NCI-H1092 (cell line): Measurements from ENCODE around the gene CLEC2L.

Experiments used
- DNase-seq: peaks from one replicate; lab custom pipeline; 2025; lab: John Stamatoyannopoulos, UW

CLEC2L gene

DNA sequence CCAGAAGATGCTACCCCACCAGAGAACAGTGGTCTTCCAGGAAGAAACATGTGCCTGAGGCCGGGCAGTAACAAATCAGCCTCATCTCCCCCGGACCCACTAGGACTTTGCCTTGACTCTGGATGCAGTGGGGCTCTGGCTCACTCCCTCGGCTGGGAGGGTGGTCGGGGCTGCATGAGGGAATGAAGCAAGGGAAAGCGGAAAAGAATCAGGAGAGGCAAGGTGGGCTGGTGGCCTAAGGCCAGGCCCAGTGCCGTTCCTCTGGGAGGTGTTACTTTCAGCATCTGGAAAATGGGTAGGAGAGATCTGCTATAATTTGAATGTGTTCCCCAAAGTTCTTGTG lies 51.8 kb downstream of the CLEC2L start:
- DNase-seq: no peak

DNA sequence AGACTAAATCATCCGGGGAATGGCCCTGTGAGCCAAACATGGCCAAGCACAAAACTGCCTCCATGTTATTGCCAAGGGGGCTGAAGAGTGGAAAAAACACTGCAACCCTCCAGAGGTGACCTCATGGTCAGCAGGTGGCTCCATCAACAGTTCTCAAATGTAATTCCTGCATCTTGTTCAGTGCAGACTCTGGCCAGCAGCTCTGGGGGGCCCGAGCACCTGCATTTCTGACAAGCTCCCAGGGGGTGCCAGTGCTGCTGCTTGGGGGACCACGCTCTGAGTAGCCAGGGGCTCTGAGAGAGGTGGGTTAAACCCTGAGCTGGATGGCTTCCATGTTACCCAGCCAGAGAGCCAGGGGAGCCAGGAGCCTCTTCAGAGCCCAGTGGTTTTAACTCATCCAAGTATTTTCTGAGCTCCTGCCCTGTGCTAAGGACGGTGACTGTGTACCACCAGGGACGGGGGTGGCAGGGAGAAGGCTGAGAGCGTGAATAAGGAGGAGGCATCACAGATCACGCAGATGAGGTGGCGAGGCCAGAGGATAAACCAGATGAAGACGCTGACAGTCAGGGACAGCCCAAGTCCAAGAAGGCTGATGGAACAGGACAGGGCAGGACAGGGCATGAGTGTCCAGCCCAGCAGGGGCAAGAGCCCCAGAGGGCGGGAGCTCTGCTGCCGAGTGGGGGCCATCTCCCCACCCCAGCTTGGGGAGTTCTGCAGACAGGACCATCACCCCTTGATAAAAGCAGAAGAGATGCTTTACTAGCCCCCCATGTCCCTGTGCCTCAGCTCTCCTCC lies 52.9 kb downstream of the CLEC2L start:
- DNase-seq: no peak

DNA sequence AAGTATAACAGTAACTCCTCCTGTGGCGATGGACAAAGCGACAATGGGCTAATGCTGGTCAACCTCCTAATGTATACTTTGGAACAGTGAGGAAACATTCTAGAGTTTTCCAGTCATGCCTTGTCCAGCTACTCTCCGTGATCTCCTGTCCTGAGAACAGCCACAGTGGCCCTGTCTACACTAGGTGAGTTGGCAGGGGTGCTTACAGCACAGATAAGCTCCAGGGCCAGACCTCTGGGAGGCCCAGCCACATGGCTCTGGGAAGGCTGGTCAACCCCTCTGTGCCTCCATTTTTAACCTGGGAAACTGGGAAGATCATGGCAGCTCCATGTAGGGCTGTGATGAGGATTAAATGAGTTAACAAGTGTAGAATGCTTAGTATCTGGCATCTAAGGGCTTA lies 57.0 kb downstream of the CLEC2L start:
- DNase-seq: no peak

DNA sequence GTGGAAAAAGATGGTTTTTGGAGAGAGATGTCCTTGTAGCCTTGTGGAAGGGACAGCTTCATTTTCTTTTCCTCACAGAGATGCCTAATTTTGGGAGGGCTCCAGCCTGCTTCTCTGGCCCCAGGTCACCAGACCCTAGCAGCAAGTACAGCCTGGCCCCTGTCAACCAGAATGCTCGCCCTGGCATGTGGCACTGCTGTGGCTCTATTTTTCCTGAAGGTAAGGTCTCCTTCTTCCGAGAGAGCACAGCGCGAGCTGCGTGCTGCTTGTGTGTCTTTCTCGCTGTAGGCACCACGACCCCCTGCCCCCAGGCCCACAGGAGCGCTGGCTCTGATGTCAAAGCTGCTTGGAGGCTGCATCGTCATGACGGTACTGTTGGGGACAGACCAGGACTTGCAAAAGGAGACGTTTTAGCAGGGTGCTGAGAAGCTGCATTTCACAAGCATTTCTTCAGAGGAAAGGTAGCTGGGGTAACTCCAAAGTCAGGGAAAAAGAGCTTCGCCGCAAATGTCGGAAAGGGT lies 58.7 kb downstream of the CLEC2L start:
- DNase-seq: no peak

DNA sequence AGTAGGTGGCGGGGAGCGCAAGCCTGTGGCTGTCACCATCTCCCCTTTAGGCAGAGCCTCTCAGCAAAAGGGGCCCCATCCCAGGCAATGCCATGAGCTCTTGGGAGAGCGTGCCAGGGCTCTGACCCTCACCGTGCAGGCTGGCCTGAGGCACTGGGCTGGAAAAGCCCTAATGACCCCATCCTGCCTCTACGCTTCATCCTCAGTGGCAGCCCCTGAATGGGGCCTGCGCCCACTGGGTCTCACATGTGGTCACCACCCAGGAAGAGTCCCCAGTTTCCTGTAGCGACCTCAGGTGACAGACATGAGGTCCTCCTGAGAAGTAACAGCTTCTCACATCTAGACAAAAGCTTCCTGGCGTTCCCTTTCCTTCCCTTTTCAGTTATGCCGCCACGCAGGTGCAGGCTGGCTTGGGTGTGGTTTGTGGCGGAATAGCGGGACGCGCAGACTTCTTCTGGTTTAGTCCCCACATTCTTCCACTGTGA lies 59.2 kb downstream of the CLEC2L start:
- DNase-seq: no peak

DNA sequence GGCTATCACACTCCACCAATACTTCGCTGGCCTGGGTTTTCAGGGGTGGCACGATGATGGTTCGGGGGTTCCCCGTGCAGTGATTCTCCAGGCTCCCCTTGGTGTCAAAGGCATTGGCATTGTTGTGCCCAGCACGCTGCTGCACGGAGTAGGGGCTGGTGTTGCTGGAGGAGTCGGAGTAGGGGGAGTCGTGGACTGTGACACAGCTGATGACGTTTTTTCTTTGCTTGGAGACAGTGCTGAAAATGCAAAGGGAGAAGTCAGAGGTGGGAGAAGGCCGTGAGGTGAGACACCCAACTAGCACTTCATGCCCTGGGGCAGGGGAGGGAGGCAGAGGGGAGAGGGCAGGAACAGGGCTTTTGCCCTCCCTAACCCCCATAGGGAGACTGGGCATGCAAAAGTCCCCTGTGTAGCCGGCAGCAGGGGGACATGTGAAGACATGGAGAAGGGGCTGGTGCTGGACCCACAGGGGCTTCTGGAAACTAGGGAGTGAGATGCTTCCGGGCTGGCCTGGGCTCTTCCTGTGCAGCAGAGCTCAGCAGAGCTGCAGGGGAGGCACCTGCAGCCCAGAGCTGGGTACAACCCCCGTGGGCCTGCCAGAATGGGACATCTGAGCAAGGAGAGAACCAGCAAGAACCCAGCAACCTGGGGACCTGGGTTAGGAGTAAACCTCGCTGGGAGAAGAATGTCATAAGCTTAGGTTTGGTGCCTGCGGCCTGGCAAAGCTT lies 60.5 kb downstream of the CLEC2L start:
- no peak for DNase-seq

DNA sequence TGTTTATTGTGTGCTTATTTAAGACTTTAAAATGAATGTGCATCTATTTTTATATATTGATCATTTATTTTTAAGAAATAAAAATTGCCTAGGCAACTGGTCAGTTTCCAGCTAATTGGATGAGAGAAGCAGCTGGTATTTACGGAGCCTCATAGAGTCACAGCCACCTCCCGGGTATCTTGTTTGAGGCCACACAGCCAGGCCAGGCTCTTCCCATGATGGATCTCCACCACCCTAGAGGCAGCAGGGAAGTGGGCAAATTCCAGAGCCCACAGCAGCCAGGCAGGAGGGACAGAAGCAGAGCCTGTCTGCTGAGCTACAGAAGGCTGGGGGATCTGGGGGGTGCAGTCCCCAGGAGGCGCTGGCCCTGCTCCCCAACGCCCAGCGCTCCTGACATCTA lies 61.6 kb downstream of the CLEC2L start:
- no peak for DNase-seq

DNA sequence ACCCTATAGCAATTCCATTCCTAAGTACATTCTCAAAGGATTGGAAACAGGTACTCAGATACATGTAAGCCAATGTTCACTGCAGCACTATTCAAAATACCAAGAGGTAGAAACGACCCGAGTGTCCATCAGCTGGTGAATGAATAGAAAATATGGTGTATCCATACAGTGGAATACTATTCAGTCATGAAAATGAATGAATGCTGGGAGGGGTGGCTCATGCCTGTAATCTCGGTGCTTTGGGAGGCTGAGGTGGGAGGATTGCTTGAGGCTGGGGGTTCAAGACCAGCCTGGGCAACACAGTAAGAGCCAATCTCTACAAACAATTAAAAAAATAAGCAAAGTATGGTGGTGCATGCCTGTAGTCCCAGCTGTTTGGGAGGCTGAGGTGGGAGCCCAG lies 62.8 kb downstream of the CLEC2L start:
- DNase-seq: no peak

DNA sequence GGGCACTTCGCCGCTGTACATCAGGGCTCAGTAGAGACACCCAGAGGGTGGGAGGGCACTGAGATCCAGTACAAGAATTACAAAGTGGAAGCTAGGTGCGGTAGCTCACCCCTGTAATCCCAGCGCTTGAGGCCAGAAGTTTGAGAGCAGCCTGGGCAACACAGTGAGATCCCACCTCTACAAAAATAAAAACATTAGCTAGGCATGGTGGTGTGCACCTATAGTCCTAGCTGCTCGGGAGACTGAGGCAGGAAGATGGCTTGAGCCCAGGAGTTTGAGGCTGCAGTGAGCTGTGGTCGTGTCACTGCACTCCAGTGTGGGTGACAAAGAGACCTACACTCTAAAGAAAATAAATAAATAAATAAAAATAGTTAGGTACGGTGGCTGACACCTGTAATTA lies 64.0 kb downstream of the CLEC2L start:
- no peak for DNase-seq

DNA sequence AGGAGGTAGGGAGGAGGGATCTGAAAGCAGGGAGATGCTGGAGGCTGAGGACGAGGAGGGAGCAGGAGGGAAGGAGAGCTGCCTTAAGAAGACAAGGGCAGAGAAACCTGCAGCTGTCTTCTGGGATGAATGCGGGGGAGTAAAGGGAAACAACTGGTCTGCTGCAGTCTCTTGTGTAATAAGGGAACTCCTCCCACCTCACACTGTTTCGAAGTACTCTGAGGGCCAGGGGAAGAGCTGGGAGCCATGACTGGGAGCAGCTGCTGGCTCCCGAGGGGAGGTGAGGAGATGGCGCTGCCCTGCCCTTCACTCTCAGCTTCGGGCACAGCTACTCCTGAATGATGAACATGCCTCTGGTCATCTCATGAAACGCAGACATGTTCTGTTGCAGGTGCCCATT lies 65.1 kb downstream of the CLEC2L start:
- DNase-seq: no peak

DNA sequence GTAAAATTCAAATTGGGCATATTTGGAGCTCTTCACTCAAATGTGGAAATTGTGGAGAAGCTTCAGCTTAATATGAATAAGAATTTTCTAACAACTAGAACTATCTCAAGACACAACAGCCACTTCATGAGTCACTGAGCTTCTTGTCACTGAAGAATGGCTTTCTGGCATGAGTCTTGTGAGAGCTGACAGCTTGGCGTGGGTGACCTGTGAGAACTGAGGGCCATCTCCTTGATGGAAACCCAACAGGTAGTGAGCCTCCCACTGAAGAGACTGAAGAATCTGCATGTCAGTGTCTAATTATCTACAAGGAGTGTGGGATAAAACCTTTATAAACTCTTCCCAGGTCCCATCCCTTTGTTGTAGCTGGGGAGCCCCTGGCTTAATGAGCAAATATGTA lies 66.0 kb downstream of the CLEC2L start:
- no peak for DNase-seq

DNA sequence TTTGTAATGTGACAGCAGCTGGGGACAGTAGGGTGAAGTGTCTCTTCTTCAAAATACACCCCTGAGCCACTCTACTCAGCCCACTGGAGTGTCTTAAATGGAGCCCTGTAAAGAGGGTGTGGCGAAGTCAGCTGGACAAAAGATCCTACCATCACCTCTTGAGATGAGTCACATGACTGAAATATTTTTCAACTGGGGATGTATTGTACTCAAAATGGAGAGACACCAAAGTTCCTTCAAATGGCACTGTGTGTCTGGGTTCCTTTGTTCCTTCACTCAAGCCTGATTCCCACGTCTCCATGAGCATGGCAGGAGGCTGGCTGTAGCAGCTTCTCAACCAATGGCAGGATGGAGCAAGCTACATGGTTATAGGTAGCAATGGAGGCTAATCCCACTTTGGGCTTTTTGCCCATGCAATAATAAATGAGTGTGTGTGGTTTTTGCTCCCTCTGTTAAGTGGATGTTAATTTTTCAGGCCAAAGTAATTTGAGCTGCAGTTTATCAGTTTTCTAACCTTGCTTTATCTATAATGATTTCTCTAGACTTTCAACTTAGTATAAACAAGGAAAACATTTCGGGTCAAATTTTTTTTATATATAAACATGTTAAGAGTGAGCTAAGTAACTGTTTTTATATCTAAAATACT lies 68.2 kb downstream of the CLEC2L start:
- DNase-seq: no peak

DNA sequence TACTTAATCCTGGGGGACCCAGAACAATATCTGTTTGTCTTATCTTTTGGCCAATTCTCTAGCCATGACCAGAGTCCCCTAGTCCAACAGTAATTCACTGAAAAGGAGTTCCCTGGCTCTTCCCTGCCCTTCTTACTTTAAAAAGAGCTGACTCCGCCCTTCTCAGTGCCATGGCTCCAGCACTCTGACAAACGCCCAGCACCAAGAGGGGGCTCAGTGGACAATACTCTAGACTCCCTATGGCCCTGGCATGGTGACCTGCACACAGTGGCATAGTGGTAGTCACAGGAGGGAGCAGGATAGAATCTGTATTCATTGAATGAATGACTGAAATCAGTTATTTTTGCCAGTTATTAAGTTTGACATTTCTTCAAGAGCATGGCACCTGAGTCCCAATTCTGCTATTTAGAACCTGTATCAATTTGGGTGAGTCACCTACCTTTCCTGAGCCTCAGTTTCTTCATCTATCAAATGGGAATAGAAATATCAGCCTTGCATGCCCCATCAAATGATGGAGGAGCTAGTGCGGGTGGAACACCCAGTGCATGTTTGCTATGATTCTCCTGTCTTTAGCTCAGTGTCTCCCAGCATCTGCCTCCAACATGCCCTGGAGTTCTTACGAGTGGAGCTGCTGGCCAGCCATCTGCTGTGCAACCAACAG lies 69.4 kb downstream of the CLEC2L start:
- no peak for DNase-seq

DNA sequence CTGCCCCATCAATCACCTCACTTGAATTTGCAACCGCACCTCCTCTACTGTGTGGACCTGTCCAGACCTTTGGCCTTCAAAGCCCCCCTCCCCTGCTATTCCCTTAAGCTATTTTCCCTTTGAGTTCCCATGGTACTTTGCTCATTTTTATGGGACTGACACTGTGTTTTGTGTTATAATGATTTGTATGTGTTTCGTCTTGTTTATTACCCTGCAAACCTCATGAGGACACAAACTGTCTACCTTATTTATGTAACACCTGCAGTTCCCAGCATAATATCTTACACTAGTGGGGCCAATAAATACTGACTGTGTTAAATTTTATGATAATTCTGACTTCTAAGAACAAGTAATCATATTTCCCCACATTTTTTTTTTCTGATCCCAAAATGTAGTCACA lies 70.6 kb downstream of the CLEC2L start:
- no peak for DNase-seq
